CD14-positive monocyte (primary cell): Measurements from ENCODE around the gene RBKS. TPM values are rescaled to one million over a fixed set of nuclear protein-coding genes. Genes with fewer than 3 reads are reported as not detected.
A peak's percentile ranks its signal among the peaks of the same experiment; 100 is the strongest.

Source experiments
- DNase-seq, 3 donors: peaks; one replicate each; pipeline ENCODE4 v3.0.0-alpha.2; 2011 to 2022
- H2AFZ ChIP-seq: 2 replicates; pipeline ENCODE4 v1.6.0; 2012; ENCODE audit warnings: mild to moderate bottlenecking, low read depth, low read length, inconsistent platforms; ENCODE audit not compliant: insufficient read depth, poor library complexity, severe bottlenecking
- H3K27ac ChIP-seq, 2 donors: 1 replicate in 1 of 2; 2 replicates in 1 of 2; pipeline ENCODE4 v1.5.1; 2012 to 2013; ENCODE audit warnings: low read length in 2 of 2, control low read depth in 1 of 2, inconsistent platforms in 1 of 2, low read depth in 1 of 2, mild to moderate bottlenecking in 1 of 2
- H3K27me3 ChIP-seq, 2 donors: one replicate each; pipeline versions ENCODE4 v1.6.0 to v1.6.1; 2011 to 2013; ENCODE audit warnings: low read length in 2 of 2; ENCODE audit not compliant: control insufficient read depth in 2 of 2, insufficient read depth in 2 of 2
- H3K36me3 ChIP-seq, 2 donors: replicated peaks in 1 of 2; 1 replicate in 1 of 2; 2 replicates in 1 of 2; pipeline versions ENCODE4 v1.5.1 to v1.6.1; 2012 to 2013; ENCODE audit warnings: low read length in 2 of 2, control low read depth in 1 of 2, inconsistent platforms in 1 of 2, mild to moderate bottlenecking in 1 of 2; ENCODE audit not compliant: insufficient read depth in 2 of 2, control insufficient read depth in 1 of 2
- H3K4me1 ChIP-seq, 2 donors: 1 replicate in 1 of 2; 2 replicates in 1 of 2; pipeline versions ENCODE4 v1.5.1 to v1.6.1; 2012 to 2013; ENCODE audit warnings: low read length in 2 of 2, control low read depth in 1 of 2, inconsistent platforms in 1 of 2, mild to moderate bottlenecking in 1 of 2, moderate library complexity in 1 of 2; ENCODE audit not compliant: insufficient read depth in 2 of 2, control insufficient read depth in 1 of 2
- H3K4me2 ChIP-seq: replicated peaks from 2 replicates; pipeline ENCODE3; 2012; ENCODE audit warnings: low read length, moderate library complexity, mild to moderate bottlenecking; ENCODE audit not compliant: poor library complexity, severe bottlenecking; ENCODE audit errors: extremely low read depth
- H3K4me3 ChIP-seq, 3 experiments: fragments of 200-600 bp in 1 of 3; sonication (generic) in 1 of 3; replicated peaks in 1 of 3; 1 replicate in 2 of 3; 2 replicates in 1 of 3; pipeline ENCODE4 v1.5.1; 2011 to 2013; ENCODE audit warnings: low read length in 3 of 3, mild to moderate bottlenecking in 3 of 3, control low read depth in 2 of 3, low read depth in 2 of 3, inconsistent platforms in 1 of 3, moderate library complexity in 1 of 3
- H3K79me2 ChIP-seq: 2 replicates; pipeline ENCODE4 v1.6.0; 2012; ENCODE audit warnings: mild to moderate bottlenecking, control low read depth, inconsistent platforms, low read length, moderate library complexity; ENCODE audit not compliant: insufficient read depth
- H3K9ac ChIP-seq: 2 replicates; pipeline ENCODE4 v1.6.0; 2017; ENCODE audit warnings: low read length, mild to moderate bottlenecking; ENCODE audit not compliant: insufficient read depth, poor library complexity, severe bottlenecking
- H3K9me3 ChIP-seq, 2 donors: replicated peaks in 1 of 2; 1 replicate in 1 of 2; 2 replicates in 1 of 2; pipeline versions ENCODE4 v1.5.1 to v1.6.1; 2012 to 2013; ENCODE audit warnings: low read length in 2 of 2, control low read depth in 1 of 2; ENCODE audit not compliant: control insufficient read depth in 1 of 2, insufficient read depth in 1 of 2
- H4K20me1 ChIP-seq: 2 replicates; pipeline ENCODE4 v1.6.0; 2012; ENCODE audit warnings: mild to moderate bottlenecking, low read length, control low read depth, moderate library complexity; ENCODE audit not compliant: insufficient read depth
- H3K27ac Mint-ChIP-seq, 7 donors: one replicate each; pipeline ENCODE4 v1.8.0; 2020; ENCODE audit warnings: mild to moderate bottlenecking in 7 of 7, mixed read lengths in 7 of 7, moderate library complexity in 6 of 7, inconsistent platforms in 2 of 7
- H3K27me3 Mint-ChIP-seq, 3 donors: one replicate each; pipeline ENCODE4 v1.8.0; 2021 to 2022; ENCODE audit warnings: low read depth in 3 of 3, mild to moderate bottlenecking in 3 of 3, mixed read lengths in 3 of 3, moderate library complexity in 3 of 3, inconsistent platforms in 1 of 3
- H3K36me3 Mint-ChIP-seq, 2 donors: one replicate each; pipeline ENCODE4 v1.8.0; 2020; ENCODE audit warnings: mixed read lengths in 2 of 2, inconsistent platforms in 1 of 2, mild to moderate bottlenecking in 1 of 2
- H3K4me1 Mint-ChIP-seq: one replicate; pipeline ENCODE4 v1.8.0; 2020; ENCODE audit warnings: mild to moderate bottlenecking, mixed read lengths
- H3K4me3 Mint-ChIP-seq, 2 donors: one replicate each; pipeline ENCODE4 v1.8.0; 2020; ENCODE audit warnings: mild to moderate bottlenecking in 2 of 2, mixed read lengths in 2 of 2, moderate library complexity in 1 of 2
- H3K9me3 Mint-ChIP-seq, 7 donors: one replicate each; pipeline ENCODE4 v1.8.0; 2020 to 2022; ENCODE audit warnings: mixed read lengths in 7 of 7, mild to moderate bottlenecking in 6 of 7, moderate library complexity in 6 of 7, inconsistent platforms in 2 of 7
- WGBS: methylation state at CpG from one replicate; pipeline ENCODE4 v1.1.5; 2013; ENCODE audit warnings: missing lambda C conversion rate; ENCODE audit not compliant: insufficient coverage; 5-methylcytosine and 5-hydroxymethylcytosine counted together
- intact Hi-C, 2 donors: fragments of 100-400 bp; cut with micrococcal nuclease; formaldehyde crosslinking; loops; one replicate each; pipeline versions ENCODE4 v1.15.0 to v1.15.1; 2023
- polyA plus RNA-seq, 3 donors: library from polyadenylated mRNA; depleted of rRNA in 1 of 3; unstranded in 2 of 3; stranded (reverse) in 1 of 3; fragments of 300-500 nt in 2 of 3; fragments of >200 nt in 1 of 3; fragmentation: Illumina TruSeq in 2 of 3; gene quantifications; 1 replicate in 2 of 3; 2 replicates in 1 of 3; pipeline ENCODE4 v1.2.3, GENCODE V29; 2012 to 2021
- TF ChIP-seq, protein P1 (sequence below): fragments of 200-600 bp; IDR thresholded peaks from one replicate; pipeline ENCODE4 v1.8.0; 2022; ENCODE audit warnings: antibody characterized with exemption, mild to moderate bottlenecking

The RBKS gene
- polyA plus RNA-seq, 3 donors, result 3.9 to 39.1 (median 4.3) TPM

DNA sequence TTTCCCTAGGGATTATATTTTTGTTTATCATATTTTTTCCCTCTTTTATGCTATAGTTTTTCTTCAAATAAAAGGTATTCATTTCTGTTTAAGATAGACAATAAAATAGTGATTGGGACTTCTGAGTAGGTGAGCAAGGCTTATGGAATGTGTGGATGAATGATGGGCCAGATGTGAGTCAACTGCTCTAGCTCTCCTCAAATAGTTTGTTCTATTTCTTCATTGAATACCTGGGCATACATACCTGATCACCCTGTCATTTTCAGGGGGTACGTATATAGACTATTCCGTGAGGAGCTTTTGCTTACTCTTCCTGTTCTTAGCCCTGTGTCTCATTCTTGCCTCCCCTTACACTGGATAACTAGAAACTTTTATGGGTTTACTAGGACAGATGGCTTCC is 42.2 kb upstream of the RBKS start:
- Mint-ChIP-seq H3K4me3 (no peak overlapping the region), H3K9me3 (peaks cover 0 to 3% (median 0%) of the 10 kb centered on the region in 7 donors), H3K36me3 (peaks cover 37 to 50% of the 10 kb centered on the region in 2 donors), H3K27me3 (no peaks in the 10 kb centered on the region), H3K27ac (peak overlapping the region in 2 of 7 donors; percentile 1 to 2), H3K4me1 (peaks cover 16% of the 10 kb centered on the region)
- Histone ChIP-seq H3K4me1 (peaks cover 8 to 11% of the 10 kb centered on the region in 2 donors), H3K79me2 (peaks cover 12% of the 10 kb centered on the region), H3K9me3 (no peaks in the 10 kb centered on the region), H3K27me3 (no peaks in the 10 kb centered on the region), H3K9ac (no peak overlapping the region), H4K20me1 (no peaks in the 10 kb centered on the region), H3K27ac (no peak overlapping the region), H3K4me3 (no peak overlapping the region), H2AFZ (no peak overlapping the region), H3K36me3 (peaks cover 6 to 20% of the 10 kb centered on the region in 2 donors), H3K4me2 (no peak overlapping the region)
- intact Hi-C loops, result no loop called here
- TF ChIP-seq, protein P1, sequence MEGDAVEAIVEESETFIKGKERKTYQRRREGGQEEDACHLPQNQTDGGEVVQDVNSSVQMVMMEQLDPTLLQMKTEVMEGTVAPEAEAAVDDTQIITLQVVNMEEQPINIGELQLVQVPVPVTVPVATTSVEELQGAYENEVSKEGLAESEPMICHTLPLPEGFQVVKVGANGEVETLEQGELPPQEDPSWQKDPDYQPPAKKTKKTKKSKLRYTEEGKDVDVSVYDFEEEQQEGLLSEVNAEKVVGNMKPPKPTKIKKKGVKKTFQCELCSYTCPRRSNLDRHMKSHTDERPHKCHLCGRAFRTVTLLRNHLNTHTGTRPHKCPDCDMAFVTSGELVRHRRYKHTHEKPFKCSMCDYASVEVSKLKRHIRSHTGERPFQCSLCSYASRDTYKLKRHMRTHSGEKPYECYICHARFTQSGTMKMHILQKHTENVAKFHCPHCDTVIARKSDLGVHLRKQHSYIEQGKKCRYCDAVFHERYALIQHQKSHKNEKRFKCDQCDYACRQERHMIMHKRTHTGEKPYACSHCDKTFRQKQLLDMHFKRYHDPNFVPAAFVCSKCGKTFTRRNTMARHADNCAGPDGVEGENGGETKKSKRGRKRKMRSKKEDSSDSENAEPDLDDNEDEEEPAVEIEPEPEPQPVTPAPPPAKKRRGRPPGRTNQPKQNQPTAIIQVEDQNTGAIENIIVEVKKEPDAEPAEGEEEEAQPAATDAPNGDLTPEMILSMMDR, result no peak
- no peak for DNase-seq
- WGBS, result no CpG with 5 or more reads among the region's 2 CpGs

DNA sequence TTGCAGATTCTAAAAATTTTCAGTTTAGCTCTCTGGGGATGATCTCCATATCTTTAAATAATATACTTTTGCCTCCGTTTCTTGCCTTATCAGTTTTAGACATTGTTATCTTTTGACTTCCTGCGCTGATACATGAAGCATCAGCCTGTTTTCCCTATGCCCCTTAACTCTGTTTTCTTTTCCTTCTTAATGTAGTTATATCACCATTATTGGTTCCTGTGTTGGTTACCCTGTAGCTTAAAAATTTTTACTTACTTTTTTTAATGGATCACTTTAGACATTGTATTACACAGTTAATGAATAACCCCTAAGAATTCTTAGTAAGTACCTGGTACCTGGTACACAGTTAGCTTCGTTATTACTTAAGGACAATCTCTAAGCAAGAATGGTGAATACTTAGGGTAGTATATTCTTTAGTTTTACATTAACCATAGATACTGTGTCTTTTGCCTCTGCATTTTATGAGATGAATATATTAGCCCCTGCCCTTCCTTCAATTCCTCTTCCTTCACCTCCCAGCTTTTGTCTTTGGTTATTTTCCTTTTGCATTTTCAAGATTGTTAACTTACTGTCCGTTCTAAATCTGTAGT is 41.3 kb upstream of the RBKS start:
- DNase-seq, result no peak
- TF ChIP-seq, protein P1, result no peak
- H3K27me3 ChIP-seq, result no peaks in the 10 kb centered on the region
- H4K20me1 ChIP-seq, result no peaks in the 10 kb centered on the region
- no peak overlapping the region for H3K9ac ChIP-seq
- peak overlapping the region in 1 of 7 donors; percentile 48 for H3K27ac Mint-ChIP-seq
- no peak overlapping the region for H3K4me3 ChIP-seq
- H2AFZ ChIP-seq, result no peak overlapping the region
- H3K4me2 ChIP-seq, result no peak overlapping the region
- H3K9me3 ChIP-seq, result no peaks in the 10 kb centered on the region
- peaks cover 4 to 5% of the 10 kb centered on the region in 2 donors for H3K4me1 ChIP-seq
- no peaks in the 10 kb centered on the region for H3K27me3 Mint-ChIP-seq
- H3K36me3 Mint-ChIP-seq, result peaks cover 39 to 56% of the 10 kb centered on the region in 2 donors
- no peak overlapping the region for H3K4me3 Mint-ChIP-seq
- 80% methylated on average over 1 of the region's 4 CpGs for WGBS
- H3K4me1 Mint-ChIP-seq, result peaks cover 11% of the 10 kb centered on the region
- no peaks in the 10 kb centered on the region for H3K9me3 Mint-ChIP-seq
- no peak overlapping the region for H3K27ac ChIP-seq
- H3K36me3 ChIP-seq, result peaks cover 6 to 20% of the 10 kb centered on the region in 2 donors
- intact Hi-C loops, result no loop called here
- peaks cover 12% of the 10 kb centered on the region for H3K79me2 ChIP-seq
